HFFc6 (cell line): ENCODE results near the gene SWAP70. TPM values are rescaled to one million over a fixed set of nuclear protein-coding genes. Genes with fewer than 3 reads are reported as not detected.

Source experiments
- DNase-seq: peaks from one replicate; pipeline ENCODE4 v3.0.0-alpha.2; 2018
- H3K27ac Mint-ChIP-seq: 2 replicates; pipeline ENCODE4 v1.8.0; 2020; ENCODE audit warnings: mild to moderate bottlenecking, mixed read lengths
- H3K27me3 Mint-ChIP-seq: 2 replicates; pipeline ENCODE4 v1.8.0; 2021; ENCODE audit warnings: mild to moderate bottlenecking, moderate library complexity, mixed read lengths; ENCODE audit not compliant: insufficient read depth
- H3K36me3 Mint-ChIP-seq: 2 replicates; pipeline ENCODE4 v1.8.0; 2021; ENCODE audit warnings: low read depth, mixed read lengths
- H3K4me1 Mint-ChIP-seq: 2 replicates; pipeline ENCODE4 v1.8.0; 2020; ENCODE audit warnings: low read depth, mixed read lengths
- H3K4me3 Mint-ChIP-seq: 2 replicates; pipeline ENCODE4 v1.8.0; 2020; ENCODE audit warnings: mild to moderate bottlenecking, moderate library complexity, mixed read lengths
- H3K9me3 Mint-ChIP-seq: 2 replicates; pipeline ENCODE4 v1.8.0; 2020; ENCODE audit warnings: mild to moderate bottlenecking, mixed read lengths
- total RNA-seq, 6 experiments: library from RNA; stranded (reverse); fragmentation: NEBNext Ultra II Directional; extraction: Animal tissue kit (Norgen Biotek cat#: 25700); gene quantifications; 2 replicates in 1 of 6; 3 replicates in 5 of 6; pipeline ENCODE4 v1.2.3, GENCODE V29; 2021
- TF ChIP-seq, protein P1 (sequence below): fragments of 200-600 bp; sonication (generic); IDR thresholded peaks from 2 replicates; pipeline ENCODE4 v1.5.0; 2021; ENCODE audit warnings: antibody characterized with exemption, mild to moderate bottlenecking

The SWAP70 gene
- total RNA-seq, 6 experiments from 2014 or later, result 32.0 to 44.6 (median 37.0) TPM

DNA sequence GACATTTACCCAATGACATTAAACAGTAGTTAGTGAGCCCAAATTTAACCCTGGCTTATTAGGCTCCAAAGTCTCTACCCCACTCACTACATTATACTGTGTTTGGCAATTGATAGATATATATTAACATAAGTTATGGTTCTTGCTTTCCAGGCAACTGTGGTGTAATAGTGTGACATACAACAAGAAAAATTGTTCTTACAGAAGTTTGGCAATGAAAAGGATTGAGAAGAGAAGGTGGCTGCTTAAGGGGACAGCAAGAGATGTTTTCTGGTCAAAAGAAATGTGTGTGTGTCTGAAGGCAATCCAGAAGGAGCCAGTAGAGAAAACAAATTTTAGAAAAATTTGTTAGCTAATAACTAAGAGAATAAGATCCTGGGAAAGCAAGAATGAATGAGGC lies 132.4 kb downstream of the SWAP70 start:
- no peak for DNase-seq
- Mint-ChIP-seq H3K27ac (no peak overlapping the region), H3K4me3 (no peak overlapping the region), H3K36me3 (peaks cover 22% of the 10 kb centered on the region), H3K9me3 (no peaks in the 10 kb centered on the region), H3K4me1 (peaks cover 28% of the 10 kb centered on the region), H3K27me3 (peaks cover 2% of the 10 kb centered on the region)
- TF ChIP-seq, protein P1, sequence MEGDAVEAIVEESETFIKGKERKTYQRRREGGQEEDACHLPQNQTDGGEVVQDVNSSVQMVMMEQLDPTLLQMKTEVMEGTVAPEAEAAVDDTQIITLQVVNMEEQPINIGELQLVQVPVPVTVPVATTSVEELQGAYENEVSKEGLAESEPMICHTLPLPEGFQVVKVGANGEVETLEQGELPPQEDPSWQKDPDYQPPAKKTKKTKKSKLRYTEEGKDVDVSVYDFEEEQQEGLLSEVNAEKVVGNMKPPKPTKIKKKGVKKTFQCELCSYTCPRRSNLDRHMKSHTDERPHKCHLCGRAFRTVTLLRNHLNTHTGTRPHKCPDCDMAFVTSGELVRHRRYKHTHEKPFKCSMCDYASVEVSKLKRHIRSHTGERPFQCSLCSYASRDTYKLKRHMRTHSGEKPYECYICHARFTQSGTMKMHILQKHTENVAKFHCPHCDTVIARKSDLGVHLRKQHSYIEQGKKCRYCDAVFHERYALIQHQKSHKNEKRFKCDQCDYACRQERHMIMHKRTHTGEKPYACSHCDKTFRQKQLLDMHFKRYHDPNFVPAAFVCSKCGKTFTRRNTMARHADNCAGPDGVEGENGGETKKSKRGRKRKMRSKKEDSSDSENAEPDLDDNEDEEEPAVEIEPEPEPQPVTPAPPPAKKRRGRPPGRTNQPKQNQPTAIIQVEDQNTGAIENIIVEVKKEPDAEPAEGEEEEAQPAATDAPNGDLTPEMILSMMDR, result no peak

DNA sequence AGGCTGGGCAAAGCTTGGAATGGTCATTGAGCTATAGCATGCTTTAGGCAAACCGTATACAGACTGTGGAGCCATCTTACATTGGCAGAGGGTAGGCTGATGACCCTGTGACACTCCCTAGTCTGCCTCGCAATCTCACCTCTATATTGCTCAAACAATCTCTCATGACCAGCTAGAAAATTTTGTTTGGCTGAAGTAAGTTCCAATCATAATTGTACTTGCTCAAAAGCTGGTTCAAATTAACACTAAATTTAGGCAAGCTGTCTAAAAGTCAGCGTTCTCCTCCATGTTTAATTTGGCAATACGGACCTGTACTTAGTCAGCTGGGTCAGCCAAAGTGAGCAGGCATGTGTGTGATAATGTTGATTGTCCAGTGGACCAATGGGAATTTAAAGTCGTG lies 133.0 kb downstream of the SWAP70 start:
- DNase-seq, result no peak
- no peak overlapping the region for H3K27ac Mint-ChIP-seq
- H3K36me3 Mint-ChIP-seq, result peaks cover 16% of the 10 kb centered on the region
- H3K4me1 Mint-ChIP-seq, result peaks cover 30% of the 10 kb centered on the region
- H3K4me3 Mint-ChIP-seq, result no peak overlapping the region
- TF ChIP-seq, protein P1, result no peak
- no peaks in the 10 kb centered on the region for H3K9me3 Mint-ChIP-seq
- peaks cover 2% of the 10 kb centered on the region for H3K27me3 Mint-ChIP-seq

DNA sequence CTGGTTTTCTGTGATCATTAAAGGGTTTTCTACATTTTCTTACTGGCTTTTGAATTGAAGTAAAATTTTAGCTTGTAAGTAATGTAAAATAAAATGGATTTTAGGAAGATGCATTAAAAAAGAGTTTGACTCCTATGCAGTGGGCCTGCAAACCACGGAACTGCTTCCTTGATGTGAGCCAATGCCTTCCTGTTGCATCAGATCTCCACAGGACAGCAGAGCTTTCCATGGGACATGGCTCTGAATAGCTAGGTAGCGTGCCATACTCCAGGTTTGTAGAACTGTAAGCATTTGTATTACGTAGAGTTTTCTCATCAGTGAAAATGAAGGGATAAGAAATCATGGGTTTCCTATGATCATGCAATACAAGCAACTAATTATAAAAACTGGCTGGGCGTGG lies 133.4 kb downstream of the SWAP70 start:
- Mint-ChIP-seq H3K4me3 (no peak overlapping the region), H3K9me3 (no peaks in the 10 kb centered on the region), H3K36me3 (peaks cover 14% of the 10 kb centered on the region; the same call in 1 of the 2 replicates), H3K4me1 (peaks cover 32% of the 10 kb centered on the region), H3K27me3 (peaks cover 2% of the 10 kb centered on the region), H3K27ac (no peak overlapping the region)
- DNase-seq, result no peak
- TF ChIP-seq, protein P1, result no peak

DNA sequence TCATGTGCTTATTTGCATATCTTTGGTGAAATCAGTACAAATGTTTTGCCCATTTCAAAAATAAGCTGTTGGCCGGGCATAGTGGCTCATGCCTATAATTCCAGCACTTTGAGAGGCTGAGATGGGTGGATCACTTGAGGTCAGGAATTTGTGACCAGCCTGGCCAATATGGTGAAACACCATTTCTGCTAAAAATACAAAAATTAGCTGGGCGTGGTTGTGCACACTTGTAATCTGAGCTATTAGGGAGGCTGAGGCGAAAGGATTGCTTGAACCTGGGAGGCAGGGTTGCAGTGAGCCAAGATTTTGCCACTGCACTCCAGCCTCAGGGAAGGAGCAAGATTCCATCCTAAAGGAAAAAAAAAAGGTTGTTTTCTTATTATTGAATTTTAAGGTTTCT lies 136.0 kb downstream of the SWAP70 start:
- peaks cover 3% of the 10 kb centered on the region; the same call in 1 of the 2 replicates for H3K27me3 Mint-ChIP-seq
- peak overlapping the region; percentile 59; the same call in 1 of the 2 replicates for H3K27ac Mint-ChIP-seq
- peak; percentile 63 for DNase-seq
- peaks cover 16% of the 10 kb centered on the region for H3K36me3 Mint-ChIP-seq
- 0 out of 2 replicates have a peak overlapping the region, but pooled peaks have one; percentile 24 for H3K4me3 Mint-ChIP-seq
- peaks cover 58% of the 10 kb centered on the region for H3K4me1 Mint-ChIP-seq
- no peaks in the 10 kb centered on the region for H3K9me3 Mint-ChIP-seq
- TF ChIP-seq, protein P1, result no peak

DNA sequence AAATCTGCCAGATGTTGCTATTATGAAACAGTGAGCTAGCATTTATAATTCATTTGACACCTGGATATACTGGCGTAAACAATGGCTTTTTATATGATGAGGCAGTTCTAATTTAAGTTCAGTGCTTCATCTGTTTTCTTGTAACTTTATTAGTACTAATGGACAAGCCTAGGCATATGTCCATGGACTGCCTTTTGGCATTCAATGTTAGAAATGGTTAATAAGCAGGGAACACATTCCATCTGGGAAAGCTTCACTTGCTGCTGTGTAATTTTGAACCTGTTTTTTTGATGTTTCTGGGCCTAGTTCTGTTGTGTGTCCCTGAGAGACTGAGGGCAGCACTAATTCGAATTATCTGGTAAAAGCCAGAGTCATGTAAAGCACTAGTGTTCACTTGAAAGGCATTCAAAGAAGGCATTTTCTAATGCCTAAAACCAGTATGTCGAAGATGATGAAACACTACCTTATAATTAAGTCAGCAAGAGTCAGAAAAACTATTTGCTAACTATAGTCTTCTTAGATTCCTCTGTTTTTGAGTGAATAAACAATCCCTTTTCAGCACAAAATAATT lies 138.5 kb downstream of the SWAP70 start:
- H3K36me3 Mint-ChIP-seq, result peaks cover 36% of the 10 kb centered on the region
- TF ChIP-seq, protein P1, result no peak
- H3K9me3 Mint-ChIP-seq, result no peaks in the 10 kb centered on the region
- peaks cover 65% of the 10 kb centered on the region for H3K4me1 Mint-ChIP-seq
- peak; percentile 90 for DNase-seq
- peak overlapping the region; percentile 15 for H3K4me3 Mint-ChIP-seq
- H3K27me3 Mint-ChIP-seq, result peaks cover 3% of the 10 kb centered on the region; the same call in 1 of the 2 replicates
- peak overlapping the region; percentile 87 for H3K27ac Mint-ChIP-seq

Other genes starting within 250 kb of the SWAP70 start
- 10 to 100 TPM; 17.5 to 23.0 (median 20.7) TPM for gene ZNF143, start 203.1 kb upstream of the SWAP70 start, total RNA-seq
- gene WEE1, start 90.4 kb upstream of the SWAP70 start, total RNA-seq, result 10 to 100 TPM; 28.3 to 45.6 (median 39.4) TPM